H9 (cell line): ENCODE measurements around the gene PMAIP1. TPM values are rescaled to one million over a fixed set of nuclear protein-coding genes. Genes with fewer than 3 reads are reported as not detected.

Experiments
- DNase-seq: peaks from one replicate; pipeline ENCODE4 v3.0.0-alpha.2; 2017
- H2AFZ ChIP-seq: one replicate; pipeline ENCODE4 v1.6.1; 2013; ENCODE audit warnings: mild to moderate bottlenecking, low read length, control low read depth, moderate library complexity
- H2AK5ac ChIP-seq: 2 replicates; pipeline ENCODE4 v1.6.1; 2013; ENCODE audit warnings: low read length, control low read depth, mixed read lengths; ENCODE audit not compliant: insufficient read length
- H2BK120ac ChIP-seq: one replicate; pipeline ENCODE4 v1.6.1; 2013; ENCODE audit warnings: low read depth, mild to moderate bottlenecking, low read length, control low read depth, inconsistent platforms; ENCODE audit not compliant: poor library complexity, severe bottlenecking
- H2BK12ac ChIP-seq: 2 replicates; pipeline ENCODE4 v1.6.1; 2013; ENCODE audit warnings: low read length, control low read depth, mixed read lengths, low read depth; ENCODE audit not compliant: insufficient read length
- H2BK15ac ChIP-seq: 2 replicates; pipeline ENCODE4 v1.6.1; 2013; ENCODE audit warnings: low read depth, low read length, control low read depth
- H2BK20ac ChIP-seq: one replicate; pipeline ENCODE4 v1.6.1; 2013; ENCODE audit warnings: low read depth, mild to moderate bottlenecking, low read length, control low read depth, inconsistent platforms; ENCODE audit not compliant: poor library complexity, severe bottlenecking
- H2BK5ac ChIP-seq: 2 replicates; pipeline ENCODE4 v1.6.1; 2013; ENCODE audit warnings: low read length, control low read depth, mixed read lengths; ENCODE audit not compliant: insufficient read length
- H3K14ac ChIP-seq: 2 replicates; pipeline ENCODE4 v1.6.1; 2013; ENCODE audit warnings: low read length, control low read depth; ENCODE audit not compliant: insufficient read depth
- H3K18ac ChIP-seq: 2 replicates; pipeline ENCODE4 v1.6.1; 2013; ENCODE audit warnings: low read depth, mild to moderate bottlenecking, mixed read lengths, low read length, control low read depth; ENCODE audit not compliant: insufficient read length
- H3K23ac ChIP-seq: 2 replicates; pipeline ENCODE4 v1.6.1; 2013; ENCODE audit warnings: low read length, control low read depth, mixed read lengths, low read depth; ENCODE audit not compliant: insufficient read length
- H3K23me2 ChIP-seq: 2 replicates; pipeline ENCODE4 v1.6.1; 2013; ENCODE audit warnings: low read depth, mild to moderate bottlenecking, mixed read lengths, low read length, control low read depth; ENCODE audit not compliant: insufficient read length, poor library complexity, severe bottlenecking
- H3K27ac ChIP-seq: 2 replicates; pipeline ENCODE4 v1.5.1; 2013; ENCODE audit warnings: low read length, control low read depth, mixed read lengths, low read depth; ENCODE audit not compliant: insufficient read length
- H3K27me3 ChIP-seq: 2 replicates; pipeline ENCODE4 v1.6.1; 2013; ENCODE audit warnings: low read length, control low read depth, inconsistent platforms; ENCODE audit not compliant: insufficient read depth
- H3K4ac ChIP-seq: 2 replicates; pipeline ENCODE4 v1.6.1; 2013; ENCODE audit warnings: low read depth, mild to moderate bottlenecking, control low read depth, inconsistent platforms, low read length, moderate library complexity
- H3K4me1 ChIP-seq: 2 replicates; pipeline ENCODE4 v1.6.1; 2013; ENCODE audit warnings: low read length, control low read depth, inconsistent platforms; ENCODE audit not compliant: insufficient read depth
- H3K4me2 ChIP-seq: 2 replicates; pipeline ENCODE4 v1.6.1; 2013; ENCODE audit warnings: low read length, control low read depth, mixed read lengths; ENCODE audit not compliant: insufficient read length, insufficient read depth
- H3K56ac ChIP-seq: 2 replicates; pipeline ENCODE4 v1.6.1; 2013; ENCODE audit warnings: low read depth, mild to moderate bottlenecking, mixed read lengths, low read length, control low read depth; ENCODE audit not compliant: insufficient read length
- H3K79me1 ChIP-seq: 2 replicates; pipeline ENCODE4 v1.6.1; 2013; ENCODE audit warnings: low read depth, mild to moderate bottlenecking, moderate library complexity, low read length, control low read depth, inconsistent platforms; ENCODE audit not compliant: insufficient read depth, poor library complexity, severe bottlenecking
- H3K79me2 ChIP-seq: 2 replicates; pipeline ENCODE4 v1.6.1; 2013; ENCODE audit warnings: low read length, control low read depth, inconsistent platforms; ENCODE audit not compliant: insufficient read depth
- H3K9ac ChIP-seq: 2 replicates; pipeline ENCODE4 v1.6.1; 2013; ENCODE audit warnings: low read length, control low read depth, mixed read lengths; ENCODE audit not compliant: insufficient read length; ENCODE audit errors: extremely low read depth
- H3K9me3 ChIP-seq: one replicate; pipeline ENCODE4 v1.6.1; 2013; ENCODE audit warnings: low read depth, low read length, inconsistent platforms; ENCODE audit not compliant: control insufficient read depth
- H3T11ph ChIP-seq: one replicate; pipeline ENCODE4 v1.6.1; 2013; ENCODE audit warnings: mild to moderate bottlenecking, low read length, control low read depth, inconsistent platforms
- H4K20me1 ChIP-seq: one replicate; pipeline ENCODE4 v1.6.1; 2013; ENCODE audit not compliant: control insufficient read depth, insufficient read length, insufficient read depth
- H4K5ac ChIP-seq: 2 replicates; pipeline ENCODE4 v1.6.1; 2013; ENCODE audit warnings: low read depth, mild to moderate bottlenecking, mixed read lengths, low read length, control low read depth; ENCODE audit not compliant: insufficient read length
- H4K8ac ChIP-seq: replicated peaks from 2 replicates; pipeline ENCODE4 v1.6.1; 2013; ENCODE audit warnings: low read length, control low read depth, mixed read lengths, low read depth; ENCODE audit not compliant: insufficient read length
- H4K91ac ChIP-seq: 2 replicates; pipeline ENCODE4 v1.6.1; 2013; ENCODE audit warnings: low read depth, mild to moderate bottlenecking, moderate library complexity, mixed read lengths, low read length, control low read depth; ENCODE audit not compliant: insufficient read length
- H3K27ac Mint-ChIP-seq, 3 experiments: 2 replicates in 2 of 3; 3 replicates in 1 of 3; pipeline ENCODE4 v1.8.0; 2020 to 2021; ENCODE audit warnings: mixed read lengths in 3 of 3, mild to moderate bottlenecking in 1 of 3, moderate library complexity in 1 of 3
- H3K27me3 Mint-ChIP-seq: 2 replicates; pipeline ENCODE4 v1.8.0; 2021; ENCODE audit warnings: low read depth, mild to moderate bottlenecking, moderate library complexity, mixed read lengths
- H3K36me3 Mint-ChIP-seq, 3 experiments: 2 replicates in 2 of 3; 3 replicates in 1 of 3; pipeline ENCODE4 v1.8.0; 2020 to 2021; ENCODE audit warnings: low read depth in 3 of 3, mixed read lengths in 3 of 3; ENCODE audit not compliant: insufficient read depth in 1 of 3
- H3K4me1 Mint-ChIP-seq, 2 experiments: 2 replicates each; pipeline ENCODE4 v1.8.0; 2020; ENCODE audit warnings: mixed read lengths in 2 of 2
- H3K4me3 Mint-ChIP-seq, 2 experiments: 2 replicates in 1 of 2; 3 replicates in 1 of 2; pipeline ENCODE4 v1.8.0; 2020 to 2021; ENCODE audit warnings: mild to moderate bottlenecking in 2 of 2, mixed read lengths in 2 of 2, moderate library complexity in 1 of 2
- H3K9me3 Mint-ChIP-seq, 2 experiments: 2 replicates in 1 of 2; 3 replicates in 1 of 2; pipeline ENCODE4 v1.8.0; 2020; ENCODE audit warnings: mild to moderate bottlenecking in 2 of 2, mixed read lengths in 2 of 2, moderate library complexity in 1 of 2
- WGBS: extraction: QIAGEN DNeasy Blood & Tissue Kit; methylation state at CpG from one replicate; pipeline ENCODE4 v1.1.7; 2013; ENCODE audit warnings: missing lambda C conversion rate, low lambda C conversion rate, mixed read lengths; ENCODE audit not compliant: insufficient read length; ENCODE audit errors: extremely low coverage; 5-methylcytosine and 5-hydroxymethylcytosine counted together
- total RNA-seq: library from RNA; stranded (reverse); gene quantifications from 2 replicates; pipeline ENCODE4 v1.2.1, GENCODE V29; 2021
- TF ChIP-seq, protein P1 (sequence below): fragments of 200-600 bp; sonication (generic); conservative IDR thresholded peaks from 3 replicates; pipeline ENCODE4 v1.8.0; 2021; ENCODE audit warnings: antibody characterized with exemption, mild to moderate bottlenecking

The PMAIP1 gene
- total RNA-seq, 1 experiment from 2014 or later, result 152 TPM

DNA sequence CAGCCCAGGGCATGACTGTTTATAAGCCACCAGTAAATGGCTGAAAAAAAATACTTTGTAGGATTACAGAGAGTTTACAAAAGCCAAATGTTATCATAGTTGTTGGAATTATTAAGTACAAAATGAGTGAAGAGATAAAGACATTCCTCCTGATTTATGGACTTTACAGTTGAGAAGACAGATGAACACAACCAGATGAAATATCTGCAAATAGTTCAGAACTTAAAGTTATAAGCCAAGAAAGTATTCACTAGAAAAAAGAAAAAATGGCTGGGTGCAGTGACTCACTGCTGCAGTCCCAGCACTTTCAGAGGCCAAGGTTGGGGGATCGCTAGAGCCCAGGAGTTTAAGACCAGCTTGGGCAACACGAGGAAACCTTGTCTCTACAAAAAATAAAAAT is 11.2 kb downstream of the PMAIP1 start:
- Histone ChIP-seq H4K8ac (no peak overlapping the region), H2BK20ac (no peak overlapping the region), H2BK5ac (no peak overlapping the region), H3T11ph (no peak overlapping the region), H3K9me3 (no peaks in the 10 kb centered on the region), H2BK15ac (no peak overlapping the region), H3K23me2 (no peaks in the 10 kb centered on the region), H4K20me1 (no peaks in the 10 kb centered on the region), H3K56ac (no peak overlapping the region), H2AK5ac (no peak overlapping the region), H2BK120ac (no peak overlapping the region), H3K4me2 (no peak overlapping the region), H2AFZ (no peak overlapping the region), H4K5ac (no peak overlapping the region), H3K23ac (no peak overlapping the region), H3K18ac (no peak overlapping the region), H3K79me1 (no peaks in the 10 kb centered on the region), H3K14ac (no peak overlapping the region), H3K4me1 (peaks cover 5% of the 10 kb centered on the region), H2BK12ac (no peak overlapping the region), H3K27ac (no peak overlapping the region), H4K91ac (no peak overlapping the region), H3K27me3 (no peaks in the 10 kb centered on the region), H3K9ac (no peak overlapping the region), H3K79me2 (no peaks in the 10 kb centered on the region), H3K4ac (no peak overlapping the region)
- Mint-ChIP-seq H3K9me3 (no peaks in the 10 kb centered on the region; a peak in 2 of 5 replicates), H3K27ac (no peak overlapping the region), H3K4me3 (no peak overlapping the region), H3K4me1 (peaks cover 33 to 37% of the 10 kb centered on the region in 2 experiments), H3K36me3 (no peaks in the 10 kb centered on the region), H3K27me3 (no peaks in the 10 kb centered on the region; the same call in 1 of the 2 replicates)
- TF ChIP-seq, protein P1, sequence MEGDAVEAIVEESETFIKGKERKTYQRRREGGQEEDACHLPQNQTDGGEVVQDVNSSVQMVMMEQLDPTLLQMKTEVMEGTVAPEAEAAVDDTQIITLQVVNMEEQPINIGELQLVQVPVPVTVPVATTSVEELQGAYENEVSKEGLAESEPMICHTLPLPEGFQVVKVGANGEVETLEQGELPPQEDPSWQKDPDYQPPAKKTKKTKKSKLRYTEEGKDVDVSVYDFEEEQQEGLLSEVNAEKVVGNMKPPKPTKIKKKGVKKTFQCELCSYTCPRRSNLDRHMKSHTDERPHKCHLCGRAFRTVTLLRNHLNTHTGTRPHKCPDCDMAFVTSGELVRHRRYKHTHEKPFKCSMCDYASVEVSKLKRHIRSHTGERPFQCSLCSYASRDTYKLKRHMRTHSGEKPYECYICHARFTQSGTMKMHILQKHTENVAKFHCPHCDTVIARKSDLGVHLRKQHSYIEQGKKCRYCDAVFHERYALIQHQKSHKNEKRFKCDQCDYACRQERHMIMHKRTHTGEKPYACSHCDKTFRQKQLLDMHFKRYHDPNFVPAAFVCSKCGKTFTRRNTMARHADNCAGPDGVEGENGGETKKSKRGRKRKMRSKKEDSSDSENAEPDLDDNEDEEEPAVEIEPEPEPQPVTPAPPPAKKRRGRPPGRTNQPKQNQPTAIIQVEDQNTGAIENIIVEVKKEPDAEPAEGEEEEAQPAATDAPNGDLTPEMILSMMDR, result no peak
- no CpG with 5 or more reads among the region's 2 CpGs for WGBS
- no peak for DNase-seq
